Lower lobe of right lung (tissue), 2 donors: ENCODE measurements around the gene CTDSP2. TPM values are rescaled to one million over a fixed set of nuclear protein-coding genes. Genes with fewer than 3 reads are reported as not detected.
"Not testable (repeated sequence)": the region's sequence is repeated elsewhere in the genome, so short reads cannot be mapped to it uniquely, and the experiment has no call there.

Source experiments
- ATAC-seq, 2 donors: fragments of 200-7000 bp; cut with Tn5 transposase; one replicate each; pipeline ENCODE4 v1.9.1; 2020 to 2022; ENCODE audit warnings: mild to moderate bottlenecking in 2 of 2, moderate library complexity in 2 of 2
- DNase-seq: peaks from one replicate; pipeline ENCODE4 v3.0.0-alpha.2; 2020
- H3K27ac ChIP-seq: fragments of 200-600 bp; one replicate; pipeline ENCODE4 v1.8.0; 2022
- H3K27me3 ChIP-seq: fragments of 200-600 bp; one replicate; pipeline ENCODE4 v1.8.0; 2022; ENCODE audit warnings: low read depth
- H3K36me3 ChIP-seq: fragments of 200-600 bp; one replicate; pipeline ENCODE4 v1.8.0; 2022; ENCODE audit warnings: mild to moderate bottlenecking
- H3K4me1 ChIP-seq: fragments of 200-600 bp; one replicate; pipeline ENCODE4 v1.8.0; 2022
- H3K4me3 ChIP-seq: fragments of 200-600 bp; one replicate; pipeline ENCODE4 v1.8.0; 2022; ENCODE audit warnings: mild to moderate bottlenecking
- H3K9me3 ChIP-seq: fragments of 200-600 bp; one replicate; pipeline ENCODE4 v1.8.0; 2022
- CTCF ChIP-seq: fragments of 200-600 bp; IDR thresholded peaks from one replicate; pipeline ENCODE4 v1.8.0; 2022; ENCODE audit warnings: antibody characterized with exemption, mild to moderate bottlenecking
- intact Hi-C: fragments of 100-400 bp; cut with DNase I; formaldehyde crosslinking; loops from one replicate; pipeline ENCODE4 v1.11.0; 2022
- total RNA-seq: library from RNA; stranded (reverse); fragmentation: NEBNext Ultra II Directional; extraction: Animal tissue kit (Norgen Biotek cat#: 25700); gene quantifications from one replicate; pipeline ENCODE4 v1.2.1, GENCODE V29; 2021
- donor health status: DM: no; HTN: yes; CAD: no; lungs with severe emphysema.

Gene CTDSP2
- total RNA-seq, 1 donor from 2014 or later: 220 TPM

GRCh38 chr12:57775044-57775443, 71.5 kb downstream of the CTDSP2 start:
- H3K9me3 ChIP-seq: no peaks in the 10 kb centered on the region
- DNase-seq (no peak), ATAC-seq (no peak)
- no peaks in the 10 kb centered on the region for H3K27me3 ChIP-seq
- no peak overlapping the region for H3K27ac ChIP-seq
- H3K4me1 ChIP-seq: peaks cover 21% of the 10 kb centered on the region
- no peak overlapping the region for H3K4me3 ChIP-seq
- intact Hi-C loops: no loop called here
- peaks cover 13% of the 10 kb centered on the region for H3K36me3 ChIP-seq
- no peak for TF ChIP-seq CTCF

GRCh38 chr12:57774634-57775033, 71.9 kb downstream of the CTDSP2 start:
- H3K4me3 ChIP-seq, H3K9me3 ChIP-seq, DNase-seq, ATAC-seq, H3K27ac ChIP-seq, intact Hi-C loops, H3K27me3 ChIP-seq: not testable (repeated sequence)
- Histone ChIP-seq H3K4me1 (peaks cover 21% of the 10 kb centered on the region), H3K36me3 (peaks cover 17% of the 10 kb centered on the region)

- H3K36me3 ChIP-seq: peaks cover 29% of the 10 kb centered on the region
- DNase-seq: peak; percentile 79
- no peak for TF ChIP-seq CTCF
- H3K27me3 ChIP-seq: no peaks in the 10 kb centered on the region
- peak; percentile 71 to 84 for ATAC-seq
- intact Hi-C loops: no loop called here
- peak within 1 kb of the TSS; percentile 93 for H3K4me3 ChIP-seq
- peaks cover 21% of the 10 kb centered on the region for H3K4me1 ChIP-seq
- no peaks in the 10 kb centered on the region for H3K9me3 ChIP-seq
- peak within 1 kb of the TSS; percentile 91 for H3K27ac ChIP-seq
Observed at GRCh38 chr12:57772429-57773322, 73.9 kb downstream of the CTDSP2 start, which contains the start of gene EEF1AKMT3. Gene EEF1AKMT3 (plus strand): TSS chr12:57772614. CDS start chr12:57772725, 111 bp downstream.

GRCh38 chr12:57771873-57772428, 74.6 kb downstream of the CTDSP2 start, which contains the start of gene METTL1:
Gene METTL1 (minus strand): TSS chr12:57772105. CDS start chr12:57772083, 22 bp downstream.
- TF ChIP-seq CTCF: no peak
- Histone ChIP-seq H3K27ac (peak within 1 kb of the TSS; percentile 91), H3K27me3 (no peaks in the 10 kb centered on the region), H3K4me3 (peak within 1 kb of the TSS; percentile 93), H3K36me3 (peaks cover 29% of the 10 kb centered on the region), H3K4me1 (peaks cover 26% of the 10 kb centered on the region), H3K9me3 (no peaks in the 10 kb centered on the region)
- DNase-seq (peak; percentile 96), ATAC-seq (peak; percentile 96 to 97)
- intact Hi-C loops: no loop called here

GRCh38 chr12:57771236-57771872, 75.2 kb downstream of the CTDSP2 start:
- H3K27ac ChIP-seq: peak overlapping the region; percentile 91
- intact Hi-C loops: no loop called here
- no peak for TF ChIP-seq CTCF
- ATAC-seq: peak; percentile 78 to 88
- no peaks in the 10 kb centered on the region for H3K9me3 ChIP-seq
- H3K4me1 ChIP-seq: peaks cover 32% of the 10 kb centered on the region
- peak; percentile 90 for DNase-seq
- H3K36me3 ChIP-seq: peaks cover 29% of the 10 kb centered on the region
- peak overlapping the region; percentile 93 for H3K4me3 ChIP-seq
- H3K27me3 ChIP-seq: peaks cover 5% of the 10 kb centered on the region
